GM23248 (cell line): ENCODE results near the gene WSB2.

Experiments
- EZH2 ChIP-seq: fragments of 200-600 bp; sonication (generic); IDR thresholded peaks from 2 replicates; pipeline ENCODE4 v1.6.1; 2018; ENCODE audit warnings: antibody characterized with exemption, mild to moderate bottlenecking; ENCODE audit not compliant: insufficient read depth, poor library complexity, severe bottlenecking
- EZH2phosphoT487 ChIP-seq: fragments of 200-600 bp; sonication (generic); IDR thresholded peaks from 2 replicates; pipeline ENCODE4 v1.6.1; 2018; ENCODE audit warnings: antibody characterized with exemption, moderate library complexity, mild to moderate bottlenecking, low read depth; ENCODE audit not compliant: insufficient read depth

GRCh38 chr12:118065380-118065779 is 4.4 kb upstream of the WSB2 start:
- TF ChIP-seq EZH2, result no peak
- TF ChIP-seq EZH2phosphoT487, result no peak
